PC-9 (cell line): ENCODE measurements around the gene TUBB. TPM values are rescaled to one million over a fixed set of nuclear protein-coding genes. Genes with fewer than 3 reads are reported as not detected.

ENCODE experiments used
- BruUV-seq: library from RNA; stranded (reverse); fragments of 400-500 nt; replicated peaks from 2 replicates; lab custom pipeline; 2021; lab: Mats Ljungman, UMichigan
- CTCF ChIA-PET: fragments of 300-600 bp; sonication (Branson Sonifier 250); formaldehyde crosslinking; loops from one replicate; lab custom pipeline; 2022; ENCODE audit warnings: antibody characterized with exemption; lab: Charles Lee
- POLR2A ChIA-PET: fragments of 300-600 bp; sonication (Branson Sonifier 250); formaldehyde crosslinking; loops from one replicate; lab custom pipeline; 2022; ENCODE audit warnings: antibody characterized with exemption; ENCODE audit not compliant: unreplicated experiment; lab: Charles Lee
- DNase-seq, 2 experiments: peaks; one replicate each; pipeline versions ENCODE4 v3.0.0 to v3.0.0-alpha.2; 2015 to 2022; ENCODE audit warnings: mixed read lengths in 1 of 2
- H2AFZ ChIP-seq: fragments of 200-600 bp; sonication (generic); 2 replicates; pipeline ENCODE4 v1.8.1; 2017; ENCODE audit warnings: antibody characterized with exemption
- H3F3A ChIP-seq: fragments of 200-600 bp; sonication (generic); 2 replicates; pipeline ENCODE4 v1.8.1; 2017; ENCODE audit warnings: antibody characterized with exemption, mild to moderate bottlenecking, low read depth; ENCODE audit not compliant: insufficient read depth
- H3K27ac ChIP-seq: fragments of 200-600 bp; sonication (generic); 2 replicates; pipeline ENCODE4 v1.6.1; 2016; ENCODE audit warnings: mixed run types
- H3K27me3 ChIP-seq: fragments of 200-600 bp; sonication (generic); 2 replicates; pipeline ENCODE4 v1.6.1; 2016; ENCODE audit warnings: low read depth, mixed run types; ENCODE audit not compliant: insufficient read depth
- H3K36me3 ChIP-seq: fragments of 200-600 bp; sonication (generic); 2 replicates; pipeline ENCODE4 v1.6.1; 2016; ENCODE audit warnings: low read depth, mixed run types
- H3K4me1 ChIP-seq: fragments of 200-600 bp; sonication (generic); replicated peaks from 2 replicates; pipeline ENCODE4 v1.6.1; 2016; ENCODE audit warnings: mixed run types; ENCODE audit not compliant: insufficient read depth
- H3K4me2 ChIP-seq: fragments of 200-600 bp; sonication (generic); 2 replicates; pipeline ENCODE4 v1.6.1; 2017; ENCODE audit warnings: mixed run types
- H3K4me3 ChIP-seq: fragments of 200-600 bp; sonication (generic); 2 replicates; pipeline ENCODE4 v1.6.1; 2016; ENCODE audit warnings: mixed run types
- H3K79me2 ChIP-seq: fragments of 200-600 bp; sonication (generic); 2 replicates; pipeline ENCODE4 v1.6.1; 2017; ENCODE audit warnings: low read depth, mixed run types
- H3K9me2 ChIP-seq: fragments of 200-600 bp; sonication (generic); 2 replicates; pipeline ENCODE4 v1.8.1; 2017; ENCODE audit warnings: mild to moderate bottlenecking; ENCODE audit not compliant: insufficient read depth
- H3K9me3 ChIP-seq: fragments of 200-600 bp; sonication (generic); 2 replicates; pipeline ENCODE4 v1.8.1; 2016; ENCODE audit warnings: low read depth; ENCODE audit not compliant: insufficient read depth
- H4K20me1 ChIP-seq: fragments of 200-600 bp; sonication (generic); 2 replicates; pipeline ENCODE4 v1.8.1; 2017; ENCODE audit not compliant: insufficient read depth
- CTCF ChIP-seq: fragments of 200-600 bp; sonication (generic); conservative IDR thresholded peaks from 2 replicates; pipeline ENCODE4 v1.6.1; 2017; ENCODE audit warnings: mixed run types, antibody characterized with exemption, mild to moderate bottlenecking, moderate library complexity
- EZH2 ChIP-seq: fragments of 200-600 bp; sonication (generic); IDR thresholded peaks from 2 replicates; pipeline ENCODE4 v1.8.0; 2017; ENCODE audit warnings: antibody characterized with exemption, low read depth
- intact Hi-C: fragments of 100-400 bp; cut with micrococcal nuclease; formaldehyde crosslinking; loops from one replicate; pipeline ENCODE4 v1.10.0; 2022; ENCODE audit not compliant: unreplicated experiment
- total RNA-seq: library from RNA; stranded (reverse); gene quantifications from 2 replicates; pipeline ENCODE4 v1.2.3, GENCODE V29; 2021

The TUBB gene
- total RNA-seq, 1 experiment from 2014 or later: 901 TPM

DNA sequence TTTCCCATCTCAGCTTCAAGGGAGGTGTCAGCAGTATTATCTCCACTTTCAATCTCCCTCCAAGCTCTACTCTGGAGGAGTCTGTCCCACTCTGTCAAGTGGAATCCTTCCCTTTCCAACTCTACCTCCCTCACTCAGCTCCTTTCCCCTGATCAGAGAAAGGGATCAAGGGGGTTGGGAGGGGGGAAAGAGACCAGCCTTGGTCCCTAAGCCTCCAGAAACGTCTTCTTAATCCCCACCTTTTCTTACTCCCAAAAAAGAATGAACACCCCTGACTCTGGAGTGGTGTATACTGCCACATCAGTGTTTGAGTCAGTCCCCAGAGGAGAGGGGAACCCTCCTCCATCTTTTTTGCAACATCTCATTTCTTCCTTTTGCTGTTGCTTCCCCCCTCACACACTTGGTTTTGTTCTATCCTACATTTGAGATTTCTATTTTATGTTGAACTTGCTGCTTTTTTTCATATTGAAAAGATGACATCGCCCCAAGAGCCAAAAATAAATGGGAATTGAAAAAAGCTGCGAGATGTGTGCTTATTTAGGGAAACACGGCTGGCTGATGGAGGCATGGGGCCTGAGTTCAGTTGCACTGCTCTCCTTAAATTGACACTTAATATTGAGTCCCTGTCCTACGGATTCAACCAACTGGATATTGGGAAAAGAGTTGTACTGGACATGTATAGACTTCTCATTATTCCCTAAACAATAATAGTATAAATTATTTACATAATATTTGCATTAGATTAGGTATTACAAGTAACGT is 4.9 kb downstream of the TUBB start:
- Histone ChIP-seq H3K79me2 (peaks cover 50% of the 10 kb centered on the region), H3K4me2 (no peak overlapping the region), H3K4me3 (no peak overlapping the region), H3K9me2 (no peaks in the 10 kb centered on the region), H2AFZ (no peak overlapping the region), H3F3A (peaks cover 83% of the 10 kb centered on the region), H3K27ac (no peak overlapping the region), H3K4me1 (peaks cover 10% of the 10 kb centered on the region; the same call in 1 of the 2 replicates), H3K9me3 (no peaks in the 10 kb centered on the region), H3K36me3 (peaks cover 41% of the 10 kb centered on the region), H4K20me1 (peaks cover 50% of the 10 kb centered on the region), H3K27me3 (no peaks in the 10 kb centered on the region)
- POLR2A ChIA-PET: interaction anchor here (0.6 to 1.0 kb wide), 5 partner anchors 10 to 393 kb away, joined by 3 to 15 read pairs (median 4); no protein-coding TSS in a partner anchor
- no peak for TF ChIP-seq EZH2
- no peak for TF ChIP-seq CTCF
- no peak for DNase-seq
- CTCF ChIA-PET: interaction anchor here (0.6 kb wide), 1 partner anchor 141 kb away, joined by 3 read pairs; no protein-coding TSS in a partner anchor
- BruUV-seq: no TSS peak
- intact Hi-C loops: loop anchor here (5.0 kb wide), 2 partner anchors 362 to 378 kb away; partner anchors contain the start of gene RPP21

DNA sequence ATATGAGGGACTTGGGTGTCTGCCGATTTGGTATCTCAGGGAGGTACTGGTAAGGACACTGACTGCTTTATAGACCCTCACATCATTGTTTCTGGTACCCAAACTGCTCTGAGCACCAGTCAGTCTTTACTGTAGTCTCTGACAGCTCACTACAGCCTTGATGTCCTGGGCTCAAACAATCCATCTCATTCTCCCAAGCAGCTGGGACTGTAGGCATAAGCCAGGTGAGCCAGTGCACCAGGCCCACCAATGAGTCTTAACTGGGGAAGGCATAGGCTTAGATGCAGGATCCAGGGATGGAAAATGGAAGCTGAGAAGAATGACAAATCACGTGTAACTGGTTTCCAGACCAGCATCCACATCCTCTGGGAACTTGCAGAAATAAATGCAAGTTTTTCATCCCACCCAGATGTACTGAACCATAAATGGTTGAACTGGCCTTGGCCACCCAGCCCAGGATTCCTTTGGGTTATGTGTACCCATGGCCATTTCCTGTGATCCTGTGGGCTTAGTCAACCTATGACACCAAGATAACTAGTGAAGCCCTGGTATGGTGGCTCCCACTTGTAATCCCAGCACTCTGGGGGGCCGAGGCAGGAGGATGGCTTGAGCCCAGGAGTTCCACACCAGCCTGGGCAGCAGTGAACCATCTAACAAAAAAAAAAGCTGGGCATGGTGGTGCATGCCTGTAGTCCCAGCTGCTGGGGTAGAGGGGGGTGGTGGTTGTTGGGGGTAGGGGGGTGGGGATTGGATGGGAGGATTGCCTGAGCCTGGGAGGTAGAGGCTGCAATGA is 5.8 kb downstream of the TUBB start:
- Histone ChIP-seq H3K9me3 (no peaks in the 10 kb centered on the region), H3K36me3 (peaks cover 46% of the 10 kb centered on the region), H3K79me2 (peaks cover 47% of the 10 kb centered on the region), H3K27me3 (no peaks in the 10 kb centered on the region), H3K27ac (peak overlapping the region; percentile 25; the same call in 1 of the 2 replicates), H3K4me3 (no peak overlapping the region), H3K4me1 (peaks cover 13% of the 10 kb centered on the region; the same call in 1 of the 2 replicates), H4K20me1 (peaks cover 50% of the 10 kb centered on the region), H3K9me2 (no peaks in the 10 kb centered on the region), H3K4me2 (no peak overlapping the region), H2AFZ (no peak overlapping the region), H3F3A (peaks cover 89% of the 10 kb centered on the region)
- intact Hi-C loops: no loop called here
- DNase-seq: no peak
- TF ChIP-seq EZH2: no peak
- no TSS peak for BruUV-seq
- ChIA-PET POLR2A (interaction anchor here (0.6 to 1.3 kb wide), 4 partner anchors 9 to 392 kb away, joined by 4 to 24 read pairs (median 10); no protein-coding TSS in a partner anchor), CTCF (interaction anchor here (1.1 kb wide), 1 partner anchor 44 kb away, joined by 5 read pairs; no protein-coding TSS in a partner anchor)

GRCh38 chr6:30726506-30727413 is 6.6 kb downstream of the TUBB start:
- H3K27ac ChIP-seq: no peak overlapping the region; the same call in 1 of the 2 replicates
- no peaks in the 10 kb centered on the region for H3K9me2 ChIP-seq
- H3K4me1 ChIP-seq: peaks cover 20% of the 10 kb centered on the region
- ChIA-PET CTCF (interaction anchor here (1.1 kb wide), 1 partner anchor 45 kb away, joined by 5 read pairs; no protein-coding TSS in a partner anchor), POLR2A (interaction anchor here (0.6 to 1.3 kb wide), 7 partner anchors 16 to 156 kb away, joined by 3 to 24 read pairs (median 5); no protein-coding TSS in a partner anchor)
- H3F3A ChIP-seq: peaks cover 92% of the 10 kb centered on the region
- H3K9me3 ChIP-seq: no peaks in the 10 kb centered on the region
- peaks cover 40% of the 10 kb centered on the region for H3K79me2 ChIP-seq
- DNase-seq: no peak
- TF ChIP-seq CTCF (no peak), EZH2 (no peak)
- no peak overlapping the region for H3K4me3 ChIP-seq
- intact Hi-C loops: no loop called here
- H3K4me2 ChIP-seq: no peak overlapping the region
- H4K20me1 ChIP-seq: peaks cover 47% of the 10 kb centered on the region
- no peaks in the 10 kb centered on the region for H3K27me3 ChIP-seq
- H2AFZ ChIP-seq: no peak overlapping the region
- peaks cover 43% of the 10 kb centered on the region for H3K36me3 ChIP-seq
- BruUV-seq: no TSS peak
